HepG2 (cell line): ENCODE results near the gene ZNF488. TPM values are rescaled to one million over a fixed set of nuclear protein-coding genes. Genes with fewer than 3 reads are reported as not detected.

Source experiments
- ATAC-seq: fragments of 200-7000 bp; cut with Tn5 transposase; 3 replicates; pipeline ENCODE4 v1.9.1; 2020; ENCODE audit warnings: mild to moderate bottlenecking, moderate library complexity
- BruUV-seq: library from RNA; stranded (reverse); fragments of 400-500 nt; replicated peaks from 2 replicates; lab custom pipeline; 2021; lab: Mats Ljungman, UMichigan
- CTCF ChIA-PET: fragments of 300-600 bp; formaldehyde crosslinking; extraction: SDS; loops from one replicate; lab custom pipeline; 2021; ENCODE audit warnings: low total read pairs, inconsistent platforms, low intra/inter-chr PET ratio; lab: Yijun Ruan, JAX
- POLR2A ChIA-PET: fragments of 350-600 bp; sonication (Branson Sonifier 250); formaldehyde crosslinking; loops from one replicate; lab custom pipeline; 2020; ENCODE audit warnings: antibody characterized with exemption, inconsistent platforms; lab: Yijun Ruan, JAX
- DNase-seq: peaks from one replicate; pipeline ENCODE4 v3.0.0-alpha.2; 2015; ENCODE audit warnings: low spot score
- FAIRE-seq: peaks from 3 replicates; lab custom pipeline; 2011; peaks lifted over from hg19 to GRCh38; lab: Jason Lieb, UNC
- H2AFZ ChIP-seq: one replicate; pipeline ENCODE4 v1.6.1; 2011; ENCODE audit warnings: low read length, inconsistent platforms
- H3K27ac ChIP-seq: fragments of 300-600 bp; 3 replicates; pipeline ENCODE4 v1.8.0; 2011; ENCODE audit warnings: mixed run types, mild to moderate bottlenecking, mixed read lengths, low read length, inconsistent platforms; ENCODE audit not compliant: insufficient read depth; ENCODE audit errors: extremely low read length
- H3K27me3 ChIP-seq, 2 experiments: fragments of 200-600 bp in 1 of 2; 2 replicates in 1 of 2; 3 replicates in 1 of 2; pipeline versions ENCODE4 v1.6.0 to v1.8.0; 2011; ENCODE audit warnings: low read length in 2 of 2, mild to moderate bottlenecking in 2 of 2, moderate library complexity in 2 of 2, inconsistent platforms in 1 of 2; ENCODE audit not compliant: insufficient read depth in 2 of 2, control insufficient read depth in 1 of 2
- H3K36me3 ChIP-seq, 2 experiments: fragments of 200-600 bp in 1 of 2; replicated peaks in 1 of 2; 2 replicates in 1 of 2; 3 replicates in 1 of 2; pipeline versions ENCODE4 v1.5.1 to v1.8.0; 2011; ENCODE audit warnings: low read length in 2 of 2, inconsistent platforms in 1 of 2; ENCODE audit not compliant: insufficient read depth in 2 of 2, control insufficient read depth in 1 of 2
- H3K4me1 ChIP-seq: 2 replicates; pipeline ENCODE4 v1.5.1; 2012; ENCODE audit warnings: low read length, inconsistent platforms; ENCODE audit not compliant: insufficient read depth
- H3K4me2 ChIP-seq: 2 replicates; pipeline ENCODE4 v1.6.0; 2011; ENCODE audit warnings: low read depth, low read length, inconsistent platforms
- H3K4me3 ChIP-seq, 3 experiments: fragments of 200-600 bp in 1 of 3; sonication (generic), shearing (Covaris generic) in 1 of 3; replicated peaks in 1 of 3; 2 replicates each; pipeline ENCODE4 v1.5.1; 2011 to 2016; ENCODE audit warnings: low read length in 3 of 3, inconsistent platforms in 2 of 3, low read depth in 2 of 3, mild to moderate bottlenecking in 2 of 3, control low read depth in 1 of 3, mixed read lengths in 1 of 3; ENCODE audit not compliant: insufficient read depth in 1 of 3
- H3K79me2 ChIP-seq: one replicate; pipeline ENCODE4 v1.6.1; 2011; ENCODE audit warnings: low read length, inconsistent platforms; ENCODE audit not compliant: insufficient read depth
- H3K9ac ChIP-seq: 2 replicates; pipeline ENCODE4 v1.6.0; 2011; ENCODE audit warnings: mild to moderate bottlenecking, low read depth, low read length, inconsistent platforms; ENCODE audit not compliant: insufficient read depth
- H3K9me3 ChIP-seq: 2 replicates; pipeline ENCODE4 v1.5.1; 2012; ENCODE audit warnings: mild to moderate bottlenecking, low read length
- H4K20me1 ChIP-seq: 2 replicates; pipeline ENCODE4 v1.6.0; 2011; ENCODE audit warnings: inconsistent platforms, mild to moderate bottlenecking, low read length, moderate library complexity; ENCODE audit not compliant: insufficient read depth
- ARNT ChIP-seq: fragments of 450-650 bp; IDR thresholded peaks from 2 replicates; pipeline ENCODE4 v1.6.1; 2017
- CBFB ChIP-seq: sonication (generic); formaldehyde crosslinking; IDR thresholded peaks from 2 replicates; pipeline ENCODE4 v1.4.0; 2020; ENCODE audit warnings: missing genetic modification reagents
- ELF1 ChIP-seq: sonication (generic); formaldehyde crosslinking; IDR thresholded peaks from 2 replicates; pipeline ENCODE4 v1.4.0; 2020; ENCODE audit warnings: missing genetic modification reagents
- GATAD2A ChIP-seq: IDR thresholded peaks from 2 replicates; pipeline ENCODE4 v1.6.1; 2016
- HNRNPUL1 ChIP-seq: fragments of 200-400 bp; formaldehyde crosslinking; IDR thresholded peaks from 2 replicates; pipeline ENCODE4 v1.6.1; 2017; ENCODE audit warnings: low read depth, mild to moderate bottlenecking, low read length, moderate library complexity
- IRF2 ChIP-seq: IDR thresholded peaks from 2 replicates; pipeline ENCODE4 v1.6.1; 2018; ENCODE audit warnings: missing genetic modification reagents, missing compliant biosample characterization
- ISL2 ChIP-seq: sonication (generic); formaldehyde crosslinking; IDR thresholded peaks from 2 replicates; pipeline ENCODE4 v1.5.0; 2020; ENCODE audit warnings: missing genetic modification reagents
- MAFG ChIP-seq: sonication (generic); formaldehyde crosslinking; IDR thresholded peaks from 2 replicates; pipeline ENCODE4 v1.5.1; 2020; ENCODE audit warnings: mild to moderate bottlenecking, missing genetic modification reagents
- MIER3 ChIP-seq: IDR thresholded peaks from 2 replicates; pipeline ENCODE4 v1.6.1; 2016; ENCODE audit warnings: missing compliant biosample characterization, borderline replicate concordance
- POLR2AphosphoS2 ChIP-seq: IDR thresholded peaks from 2 replicates; pipeline ENCODE4 v1.6.1; 2011; ENCODE audit warnings: low read depth, low read length, improper control_type of control experiment
- TBX3 ChIP-seq: fragments of 450-650 bp; IDR thresholded peaks from 2 replicates; pipeline ENCODE4 v1.6.1; 2017; ENCODE audit warnings: antibody characterized with exemption, mild to moderate bottlenecking, inconsistent platforms, borderline replicate concordance
- ZBTB7B ChIP-seq: sonication (generic); formaldehyde crosslinking; IDR thresholded peaks from 2 replicates; pipeline ENCODE4 v1.4.0; 2020; ENCODE audit warnings: missing genetic modification reagents
- ZNF354B ChIP-seq: sonication (generic); formaldehyde crosslinking; IDR thresholded peaks from 2 replicates; pipeline ENCODE4 v1.8.0; 2022; ENCODE audit warnings: mild to moderate bottlenecking, missing genetic modification reagents
- ZNF776 ChIP-seq: sonication (generic); formaldehyde crosslinking; IDR thresholded peaks from 2 replicates; pipeline ENCODE4 v1.4.0; 2020; ENCODE audit warnings: mild to moderate bottlenecking, missing genetic modification reagents
- whole genome bisulfite sequencing: methylation state at CpG from one replicate; pipeline ENCODE4 v1.1.6; 2017; ENCODE audit warnings: low lambda C conversion rate; 5-methylcytosine and 5-hydroxymethylcytosine counted together
- in situ Hi-C: cut with HindIII; loops from 2 replicates; pipeline ENCODE4 v1.10.0; 2017; ENCODE audit warnings: low pct_unique_long_range_greater_than_20kb; ENCODE audit not compliant: extremely low pct_ligation_motif_present
- intact Hi-C: fragments of 100-400 bp; cut with micrococcal nuclease; formaldehyde crosslinking; loops from one replicate; pipeline ENCODE4 v1.10.0; 2022; ENCODE audit not compliant: unreplicated experiment
- polyA plus RNA-seq, 8 experiments: library from polyadenylated mRNA; depleted of rRNA in 3 of 8; stranded (reverse) in 7 of 8; unstranded in 1 of 8; fragments of >200 nt; fragmentation: Illumina TruSeq in 4 of 8; extraction: Trizol in 4 of 8; gene quantifications; 2 replicates each; pipeline versions ENCODE4 v1.2.1 to v1.2.3, GENCODE V29; 2011 to 2016; ENCODE audit warnings: low read depth in 4 of 8, missing spikeins in 1 of 8, mixed read lengths in 1 of 8; ENCODE audit not compliant: insufficient read depth in 1 of 8
- total RNA-seq, 5 experiments: library from RNA; depleted of rRNA; stranded (reverse); fragments of >200 nt; fragmentation: Illumina TruSeq; extraction: Trizol; gene quantifications; 2 replicates each; pipeline ENCODE4 v1.2.3, GENCODE V29; 2016; ENCODE audit warnings: low read depth in 1 of 5
- TF ChIP-seq, protein P1 (sequence below): IDR thresholded peaks from 2 replicates; pipeline ENCODE4 v1.6.1; 2016; ENCODE audit warnings: control low read depth
- TF ChIP-seq, protein P2 (sequence below): sonication (generic); formaldehyde crosslinking; IDR thresholded peaks from 2 replicates; pipeline ENCODE4 v1.4.0; 2020; ENCODE audit warnings: mild to moderate bottlenecking, missing genetic modification reagents

Gene ZNF488
- total and polyA plus RNA-seq, 2 of the 13 experiments (the other 11 are each of a cell fraction or from before 2014, with no cell fraction given), result 0.13 to 0.15 TPM

DNA sequence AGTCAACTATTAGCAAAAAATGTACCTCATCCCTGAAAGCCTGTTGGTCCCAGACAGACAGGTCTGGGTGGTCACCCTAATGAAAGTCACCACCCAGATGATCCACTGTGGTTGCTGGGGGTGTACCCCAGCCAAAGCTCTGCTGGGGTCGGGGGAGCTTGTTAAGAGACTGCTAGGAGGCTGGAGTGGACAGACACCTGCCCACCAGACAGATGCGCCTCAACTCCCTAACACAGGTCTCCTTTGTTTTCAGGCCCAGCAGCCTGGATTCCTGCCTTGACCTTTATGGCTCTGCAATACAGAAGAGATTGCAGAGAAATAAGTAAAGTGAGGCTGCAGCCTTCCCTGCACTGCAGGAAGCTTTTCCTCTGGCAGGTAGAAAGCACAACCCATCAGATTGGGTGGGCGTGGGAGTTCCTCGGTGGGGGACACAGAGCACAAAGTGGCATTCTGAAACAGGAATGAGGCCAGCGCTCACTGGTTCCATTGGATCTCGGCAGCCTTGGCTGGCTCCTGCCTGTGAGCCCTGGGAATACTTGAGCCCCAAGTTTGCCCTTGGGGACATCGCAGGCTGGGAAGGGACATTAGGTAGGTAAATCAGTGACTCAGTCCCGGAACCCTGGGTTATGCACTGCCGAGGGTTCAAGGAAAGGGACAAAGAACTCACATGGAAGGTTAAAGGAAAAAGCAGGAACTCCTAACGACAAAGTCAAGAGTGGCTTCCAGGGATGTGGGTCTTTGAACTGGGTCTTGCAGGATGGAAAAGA is 18.0 kb upstream of the ZNF488 start (continued):
- TF ChIP-seq, protein P1, sequence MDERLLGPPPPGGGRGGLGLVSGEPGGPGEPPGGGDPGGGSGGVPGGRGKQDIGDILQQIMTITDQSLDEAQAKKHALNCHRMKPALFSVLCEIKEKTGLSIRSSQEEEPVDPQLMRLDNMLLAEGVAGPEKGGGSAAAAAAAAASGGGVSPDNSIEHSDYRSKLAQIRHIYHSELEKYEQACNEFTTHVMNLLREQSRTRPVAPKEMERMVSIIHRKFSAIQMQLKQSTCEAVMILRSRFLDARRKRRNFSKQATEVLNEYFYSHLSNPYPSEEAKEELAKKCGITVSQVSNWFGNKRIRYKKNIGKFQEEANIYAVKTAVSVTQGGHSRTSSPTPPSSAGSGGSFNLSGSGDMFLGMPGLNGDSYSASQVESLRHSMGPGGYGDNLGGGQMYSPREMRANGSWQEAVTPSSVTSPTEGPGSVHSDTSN (CRISPR knock-in tag), result no peak
- no peak for TF ChIP-seq ZBTB7B (CRISPR knock-in tag)

DNA sequence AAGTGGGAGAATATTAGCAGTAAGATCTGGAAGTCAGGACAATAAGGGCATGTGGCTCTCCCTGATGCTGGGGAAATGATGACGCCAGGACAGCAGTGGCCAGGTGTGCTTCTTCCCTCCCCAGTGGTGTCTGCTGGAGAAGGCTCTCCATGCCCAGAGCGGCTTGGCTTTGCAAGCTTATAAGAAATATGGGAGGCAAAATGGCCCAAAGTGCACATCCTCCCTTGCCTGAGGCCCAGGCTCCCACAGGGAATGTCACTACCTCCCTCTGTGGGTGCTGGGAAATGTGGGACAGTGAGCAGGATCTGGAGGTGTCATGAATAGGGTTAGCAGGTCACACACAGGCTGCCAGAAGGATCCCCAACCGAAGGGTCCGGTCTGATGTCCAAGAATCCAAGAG is 17.1 kb upstream of the ZNF488 start:
- 88% methylated on average over 3 of the region's 4 CpGs for WGBS
- H3K27me3 ChIP-seq, result no peaks in the 10 kb centered on the region
- H3K27ac ChIP-seq, result no peak overlapping the region
- ATAC-seq, result no peak
- H3K4me2 ChIP-seq, result no peak overlapping the region
- H2AFZ ChIP-seq, result no peak overlapping the region
- no peak for DNase-seq
- intact Hi-C loops (no loop called here), in situ Hi-C loops (no loop called here)
- H3K4me3 ChIP-seq, result no peak overlapping the region
- no peaks in the 10 kb centered on the region for H3K9me3 ChIP-seq
- POLR2A ChIA-PET, result no interaction called here
- no peak overlapping the region for H3K9ac ChIP-seq
- H3K36me3 ChIP-seq, result no peaks in the 10 kb centered on the region
- H3K79me2 ChIP-seq, result no peaks in the 10 kb centered on the region
- TF ChIP-seq MAFG (no peak), ELF1 (no peak), MIER3 (CRISPR knock-in tag) (no peak), GATAD2A (CRISPR knock-in tag) (no peak), TBX3 (no peak), ZNF354B (no peak), ZNF776 (CRISPR knock-in tag) (no peak), ISL2 (CRISPR knock-in tag) (no peak), CBFB (CRISPR knock-in tag) (no peak), IRF2 (CRISPR knock-in tag) (no peak), HNRNPUL1 (no peak), ARNT (no peak), POLR2AphosphoS2 (no peak)
- TF ChIP-seq, protein P2, sequence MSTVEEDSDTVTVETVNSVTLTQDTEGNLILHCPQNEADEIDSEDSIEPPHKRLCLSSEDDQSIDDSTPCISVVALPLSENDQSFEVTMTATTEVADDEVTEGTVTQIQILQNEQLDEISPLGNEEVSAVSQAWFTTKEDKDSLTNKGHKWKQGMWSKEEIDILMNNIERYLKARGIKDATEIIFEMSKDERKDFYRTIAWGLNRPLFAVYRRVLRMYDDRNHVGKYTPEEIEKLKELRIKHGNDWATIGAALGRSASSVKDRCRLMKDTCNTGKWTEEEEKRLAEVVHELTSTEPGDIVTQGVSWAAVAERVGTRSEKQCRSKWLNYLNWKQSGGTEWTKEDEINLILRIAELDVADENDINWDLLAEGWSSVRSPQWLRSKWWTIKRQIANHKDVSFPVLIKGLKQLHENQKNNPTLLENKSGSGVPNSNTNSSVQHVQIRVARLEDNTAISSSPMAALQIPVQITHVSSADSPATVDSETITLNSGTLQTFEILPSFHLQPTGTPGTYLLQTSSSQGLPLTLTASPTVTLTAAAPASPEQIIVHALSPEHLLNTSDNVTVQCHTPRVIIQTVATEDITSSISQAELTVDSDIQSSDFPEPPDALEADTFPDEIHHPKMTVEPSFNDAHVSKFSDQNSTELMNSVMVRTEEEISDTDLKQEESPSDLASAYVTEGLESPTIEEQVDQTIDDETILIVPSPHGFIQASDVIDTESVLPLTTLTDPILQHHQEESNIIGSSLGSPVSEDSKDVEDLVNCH, result no peak
- no TSS peak for BruUV-seq
- CTCF ChIA-PET, result no interaction called here
- peaks cover 43% of the 10 kb centered on the region for H3K4me1 ChIP-seq
- H4K20me1 ChIP-seq, result no peaks in the 10 kb centered on the region
- FAIRE-seq, result no peak
